ENCODE measurements around the gene MPZ. TPM values are rescaled to one million over a fixed set of nuclear protein-coding genes. Genes with fewer than 3 reads are reported as not detected.
"Not testable (repeated sequence)": the region's sequence is repeated elsewhere in the genome, so short reads cannot be mapped to it uniquely, and the experiment has no call there.

The MPZ gene
- total and polyA plus RNA-seq, 10 of the 15 experiments (the other 5 are each of a cell fraction or from before 2014, with no cell fraction given): 0.09 to 6.9 (median 4.7) TPM

DNA sequence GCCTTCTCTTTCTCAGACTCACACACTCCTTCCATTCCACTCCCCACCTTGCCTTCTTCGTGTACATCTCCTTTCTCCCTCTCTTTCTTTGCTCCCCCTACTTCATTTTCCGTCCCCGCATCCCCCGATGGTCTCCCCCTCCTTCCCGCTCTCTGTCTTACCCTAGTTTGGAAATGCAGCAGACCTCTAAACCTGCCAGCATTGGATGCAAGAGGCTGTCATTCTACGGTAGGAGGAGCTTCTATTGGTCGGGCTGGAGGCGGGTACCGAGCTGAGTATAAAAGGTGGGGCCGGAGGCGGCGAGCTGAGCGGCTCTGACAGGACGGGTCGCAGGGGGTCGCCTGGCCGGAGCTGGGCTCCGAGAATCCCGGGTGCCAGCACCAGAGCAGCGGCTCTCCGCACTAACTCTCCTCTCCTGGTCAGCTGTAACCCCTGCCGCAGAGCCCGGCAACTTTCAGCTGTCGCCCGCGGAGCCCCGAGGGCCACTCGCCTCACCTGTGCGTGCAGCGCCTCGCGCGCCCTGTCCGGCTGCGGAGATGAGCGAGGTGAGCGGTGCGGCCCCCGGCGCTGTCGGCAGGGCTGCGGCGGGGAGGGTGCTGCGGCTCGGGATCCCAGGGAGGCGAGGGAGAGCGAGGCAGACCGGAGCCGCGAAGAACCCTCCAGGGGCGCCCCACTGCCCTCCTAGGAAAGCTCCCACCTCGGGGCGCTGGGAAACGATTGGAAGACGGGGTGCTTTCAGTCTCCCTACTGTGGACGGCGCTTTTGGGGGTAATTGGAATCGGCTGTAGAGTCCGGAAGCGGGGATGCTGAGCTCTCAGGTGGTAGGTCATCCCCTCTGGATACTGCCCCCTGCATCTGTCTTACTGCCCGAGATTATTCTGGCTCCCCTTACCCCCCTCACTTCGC lies 51.1 kb downstream of the MPZ start, which contains the start of gene PCP4L1 (continued):
- TF ChIP-seq, protein P1, sequence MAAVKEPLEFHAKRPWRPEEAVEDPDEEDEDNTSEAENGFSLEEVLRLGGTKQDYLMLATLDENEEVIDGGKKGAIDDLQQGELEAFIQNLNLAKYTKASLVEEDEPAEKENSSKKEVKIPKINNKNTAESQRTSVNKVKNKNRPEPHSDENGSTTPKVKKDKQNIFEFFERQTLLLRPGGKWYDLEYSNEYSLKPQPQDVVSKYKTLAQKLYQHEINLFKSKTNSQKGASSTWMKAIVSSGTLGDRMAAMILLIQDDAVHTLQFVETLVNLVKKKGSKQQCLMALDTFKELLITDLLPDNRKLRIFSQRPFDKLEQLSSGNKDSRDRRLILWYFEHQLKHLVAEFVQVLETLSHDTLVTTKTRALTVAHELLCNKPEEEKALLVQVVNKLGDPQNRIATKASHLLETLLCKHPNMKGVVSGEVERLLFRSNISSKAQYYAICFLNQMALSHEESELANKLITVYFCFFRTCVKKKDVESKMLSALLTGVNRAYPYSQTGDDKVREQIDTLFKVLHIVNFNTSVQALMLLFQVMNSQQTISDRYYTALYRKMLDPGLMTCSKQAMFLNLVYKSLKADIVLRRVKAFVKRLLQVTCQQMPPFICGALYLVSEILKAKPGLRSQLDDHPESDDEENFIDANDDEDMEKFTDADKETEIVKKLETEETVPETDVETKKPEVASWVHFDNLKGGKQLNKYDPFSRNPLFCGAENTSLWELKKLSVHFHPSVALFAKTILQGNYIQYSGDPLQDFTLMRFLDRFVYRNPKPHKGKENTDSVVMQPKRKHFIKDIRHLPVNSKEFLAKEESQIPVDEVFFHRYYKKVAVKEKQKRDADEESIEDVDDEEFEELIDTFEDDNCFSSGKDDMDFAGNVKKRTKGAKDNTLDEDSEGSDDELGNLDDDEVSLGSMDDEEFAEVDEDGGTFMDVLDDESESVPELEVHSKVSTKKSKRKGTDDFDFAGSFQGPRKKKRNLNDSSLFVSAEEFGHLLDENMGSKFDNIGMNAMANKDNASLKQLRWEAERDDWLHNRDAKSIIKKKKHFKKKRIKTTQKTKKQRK (IDR thresholded peaks at IDR 0.05; ENCODE audit: low read depth, low read length): no peak
- TF ChIP-seq MLLT1 (IDR thresholded peaks at IDR 0.05): 0 out of 2 replicates have a peak, but pooled peaks have one; percentile 27
- no peak for TF ChIP-seq EED (IDR thresholded peaks at IDR 0.05; ENCODE audit: low read depth)
- no peak for TF ChIP-seq TBL1XR1 (IDR thresholded peaks at IDR 0.05; ENCODE audit: low read depth, low read length)

GRCh38 chr1:161257109-161257508 lies 52.7 kb downstream of the MPZ start:
- DNase-seq (ENCODE audit: low read depth, low spot score); H3K79me2 ChIP-seq (ENCODE audit: control insufficient read depth, insufficient read depth, low read length); H3K9me3 ChIP-seq (replicated peaks; ENCODE audit: control insufficient read depth, insufficient read depth, low read length); H2AFZ ChIP-seq (ENCODE audit: control insufficient read depth, low read depth, low read length); RAD21 ChIA-PET (ENCODE audit: unreplicated experiment); H3K4me3 ChIP-seq; ATAC-seq; in situ Hi-C loops (cut with MboI); H3K9ac ChIP-seq (ENCODE audit: control insufficient read depth, insufficient read depth, low read length); H3K4me2 ChIP-seq (ENCODE audit: control insufficient read depth, insufficient read depth); H4K20me1 ChIP-seq (ENCODE audit: control insufficient read depth, insufficient read depth); H3K36me3 ChIP-seq (ENCODE audit: control insufficient read depth in 2 of 2, insufficient read depth in 2 of 2, low read length in 1 of 2); H3K27ac ChIP-seq (ENCODE audit: control insufficient read depth, insufficient read depth); H3K27me3 ChIP-seq (replicated peaks in 1 of 2; ENCODE audit: control insufficient read depth in 2 of 2, insufficient read depth in 2 of 2, low read length in 1 of 2); FAIRE-seq; intact Hi-C loops (cut with micrococcal nuclease; ENCODE audit: unreplicated experiment); POLR2A ChIA-PET; BruUV-seq (replicated peaks): not testable (repeated sequence)
- ChIA-PET SMC1A (ENCODE audit: uncharacterized antibody, unreplicated experiment) (interaction anchor here (1.0 kb wide), 1 partner anchor 30 kb away, joined by 4 read pairs; no protein-coding TSS in a partner anchor), CTCF (interaction anchor here (0.5 to 2.1 kb wide), 4 partner anchors 8 to 34 kb away, joined by 3 to 5 read pairs (median 4); partner anchors contain the start of gene TOMM40L)
- WGBS (ENCODE audit: insufficient coverage, insufficient replicate concordance, low lambda C conversion rate, missing lambda C conversion rate): 71% methylated on average over 5 of the region's 5 CpGs
- peaks cover 13% of the 10 kb centered on the region for H3K4me1 ChIP-seq (ENCODE audit: control insufficient read depth, insufficient read depth, low read length)

DNA sequence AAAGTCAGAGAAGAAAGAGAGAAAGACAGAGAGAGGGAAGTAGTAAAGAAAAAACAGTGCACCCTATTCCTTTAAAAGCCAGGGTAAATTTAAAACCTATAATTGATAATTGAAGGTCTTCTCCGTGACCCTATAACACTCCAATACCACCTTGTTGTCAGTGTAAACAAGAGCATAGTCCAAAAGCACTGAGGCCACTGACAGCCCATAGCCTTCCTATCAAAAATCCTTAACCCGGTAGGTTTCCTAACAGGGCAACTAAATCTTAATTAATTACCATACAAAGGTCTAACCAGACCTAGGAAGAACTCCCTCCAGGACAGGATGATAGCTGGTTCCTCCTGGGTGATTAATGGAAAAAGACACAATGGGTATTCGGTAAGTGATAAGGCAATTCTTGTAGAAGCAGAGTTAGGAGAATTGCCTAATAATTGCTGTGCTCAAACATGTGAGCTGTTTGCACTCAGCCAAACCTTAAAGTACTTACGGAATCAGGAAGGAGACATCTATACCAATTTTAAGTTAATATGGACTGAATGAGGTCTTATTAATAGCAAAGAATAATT lies 53.7 kb downstream of the MPZ start:
- H3K36me3 ChIP-seq (ENCODE audit: control insufficient read depth in 2 of 2, insufficient read depth in 2 of 2, low read length in 1 of 2); H3K9me3 ChIP-seq (replicated peaks; ENCODE audit: control insufficient read depth, insufficient read depth, low read length); intact Hi-C loops (cut with micrococcal nuclease; ENCODE audit: unreplicated experiment); FAIRE-seq; H3K4me3 ChIP-seq; H3K27ac ChIP-seq (ENCODE audit: control insufficient read depth, insufficient read depth); H3K27me3 ChIP-seq (replicated peaks in 1 of 2; ENCODE audit: control insufficient read depth in 2 of 2, insufficient read depth in 2 of 2, low read length in 1 of 2); POLR2A ChIA-PET; in situ Hi-C loops (cut with MboI); H4K20me1 ChIP-seq (ENCODE audit: control insufficient read depth, insufficient read depth); DNase-seq (ENCODE audit: low read depth, low spot score); SMC1A ChIA-PET (ENCODE audit: uncharacterized antibody, unreplicated experiment); H2AFZ ChIP-seq (ENCODE audit: control insufficient read depth, low read depth, low read length); H3K79me2 ChIP-seq (ENCODE audit: control insufficient read depth, insufficient read depth, low read length); H3K4me2 ChIP-seq (ENCODE audit: control insufficient read depth, insufficient read depth); CTCF ChIA-PET; H3K9ac ChIP-seq (ENCODE audit: control insufficient read depth, insufficient read depth, low read length); ATAC-seq; BruUV-seq (replicated peaks); H3K4me1 ChIP-seq (ENCODE audit: control insufficient read depth, insufficient read depth, low read length); RAD21 ChIA-PET (ENCODE audit: unreplicated experiment): not testable (repeated sequence)
- 78% methylated on average over 4 of the region's 4 CpGs for WGBS (ENCODE audit: insufficient coverage, insufficient replicate concordance, low lambda C conversion rate, missing lambda C conversion rate)
